ENCODE measurements around the gene GPR171. TPM values are rescaled to one million over a fixed set of nuclear protein-coding genes. Genes with fewer than 3 reads are reported as not detected.

GPR171 gene
- total RNA-seq, 1 donor from 2014 or later = not detected

GRCh38 chr3:151213881-151214280, 10.9 kb upstream of the GPR171 start:
- no peak for DNase-seq (ENCODE audit: low read depth, low spot score)

DNA sequence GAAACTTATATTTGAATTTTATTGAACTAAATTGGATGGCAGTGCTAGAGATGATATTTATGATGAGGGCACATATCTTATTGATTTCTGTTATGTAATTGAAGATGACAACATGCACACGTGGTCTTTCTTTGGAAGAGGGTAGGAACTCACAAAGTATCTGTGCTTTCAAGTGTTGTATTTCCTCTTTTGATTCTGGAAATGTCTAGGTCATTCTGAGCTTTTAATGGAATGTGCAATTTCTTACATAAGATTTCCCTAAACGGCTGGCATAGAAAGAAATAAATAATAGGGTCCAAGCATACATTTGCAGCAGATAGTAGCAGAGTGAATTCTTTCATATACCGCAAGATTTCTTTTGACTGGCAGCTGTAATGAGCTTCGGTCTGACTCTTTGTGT, 10.1 kb upstream of the GPR171 start:
- no peak for DNase-seq (ENCODE audit: low read depth, low spot score)

DNA sequence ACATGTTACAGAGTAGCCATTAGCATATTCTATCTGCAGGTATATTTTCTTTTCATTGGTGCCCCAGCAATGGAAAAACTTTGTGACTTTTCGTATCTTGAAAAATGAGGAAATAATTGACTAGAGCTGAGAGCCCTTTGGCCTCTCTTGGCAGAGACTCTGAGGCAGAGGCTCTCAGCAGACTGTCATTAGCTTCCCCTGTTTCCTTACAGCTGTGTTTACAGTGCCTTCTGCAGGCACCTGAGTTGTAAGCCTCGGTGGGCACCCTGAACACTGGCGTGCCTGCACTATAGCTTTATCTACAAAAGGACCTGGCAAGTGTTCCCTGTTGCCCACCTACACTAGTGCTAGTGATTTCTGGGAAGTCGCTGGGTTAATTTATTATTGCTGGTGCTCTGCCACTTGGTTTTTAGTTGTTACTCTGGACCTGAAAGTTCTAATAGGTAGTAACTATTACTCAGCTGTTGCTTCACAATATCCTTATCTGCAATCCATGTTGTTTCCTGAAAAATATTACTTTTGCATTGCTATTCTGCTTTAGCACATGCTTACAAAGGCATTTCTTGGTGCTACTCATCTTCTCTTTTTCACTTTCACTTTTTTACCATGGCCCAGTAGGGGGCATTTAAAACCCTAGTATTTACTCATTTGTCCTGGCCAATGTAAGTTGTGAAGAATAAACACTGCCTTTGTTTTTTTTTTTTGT, 7.8 kb upstream of the GPR171 start:
- no peak for DNase-seq (ENCODE audit: low read depth, low spot score)

DNA sequence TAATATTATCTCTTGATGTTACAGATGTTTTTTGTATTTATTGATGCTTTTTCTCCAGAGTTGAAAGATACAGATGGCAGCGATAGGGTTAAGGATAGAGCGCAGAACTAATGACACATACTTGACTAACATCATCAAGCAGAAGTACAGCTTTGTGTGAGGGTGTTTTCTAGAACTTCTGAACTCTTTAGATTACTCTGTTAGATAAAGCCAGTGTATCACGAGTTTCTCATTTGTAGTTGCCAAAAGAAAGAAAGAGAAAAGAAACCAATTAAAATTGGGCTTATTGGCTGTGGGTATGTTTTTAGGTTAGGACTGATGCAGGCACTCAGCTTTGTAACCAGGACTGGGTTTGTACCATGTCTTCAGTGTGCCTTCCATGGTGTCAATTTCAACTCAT, 6.6 kb upstream of the GPR171 start:
- DNase-seq (ENCODE audit: low read depth, low spot score) = no peak

- DNase-seq (ENCODE audit: low read depth, low spot score) = no peak
Observed at GRCh38 chr3:151206201-151206600, 3.2 kb upstream of the GPR171 start.

DNA sequence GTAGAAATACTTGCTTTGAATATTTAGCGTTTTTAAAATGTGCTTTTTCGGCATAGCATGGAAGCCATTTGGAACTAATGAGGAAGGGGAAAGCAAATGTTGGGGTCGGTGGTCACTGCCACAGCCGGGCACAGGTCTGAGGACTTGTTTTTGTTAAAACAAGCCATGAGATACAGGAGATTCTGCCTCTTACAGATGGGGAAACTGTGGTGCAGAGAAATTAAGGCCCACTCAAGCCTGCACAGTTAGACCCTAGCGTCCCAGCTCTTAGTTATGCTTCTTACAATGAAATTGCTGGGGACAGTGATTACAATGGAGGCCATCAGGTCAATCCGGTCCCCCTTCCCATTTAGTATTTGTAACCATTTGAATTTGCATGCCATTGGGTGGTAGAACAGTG, 2.5 kb upstream of the GPR171 start:
- DNase-seq (ENCODE audit: low read depth, low spot score) = no peak

- no peak for DNase-seq (ENCODE audit: low read depth, low spot score)
Observed at GRCh38 chr3:151204530-151205402, 1.8 kb upstream of the GPR171 start.

DNA sequence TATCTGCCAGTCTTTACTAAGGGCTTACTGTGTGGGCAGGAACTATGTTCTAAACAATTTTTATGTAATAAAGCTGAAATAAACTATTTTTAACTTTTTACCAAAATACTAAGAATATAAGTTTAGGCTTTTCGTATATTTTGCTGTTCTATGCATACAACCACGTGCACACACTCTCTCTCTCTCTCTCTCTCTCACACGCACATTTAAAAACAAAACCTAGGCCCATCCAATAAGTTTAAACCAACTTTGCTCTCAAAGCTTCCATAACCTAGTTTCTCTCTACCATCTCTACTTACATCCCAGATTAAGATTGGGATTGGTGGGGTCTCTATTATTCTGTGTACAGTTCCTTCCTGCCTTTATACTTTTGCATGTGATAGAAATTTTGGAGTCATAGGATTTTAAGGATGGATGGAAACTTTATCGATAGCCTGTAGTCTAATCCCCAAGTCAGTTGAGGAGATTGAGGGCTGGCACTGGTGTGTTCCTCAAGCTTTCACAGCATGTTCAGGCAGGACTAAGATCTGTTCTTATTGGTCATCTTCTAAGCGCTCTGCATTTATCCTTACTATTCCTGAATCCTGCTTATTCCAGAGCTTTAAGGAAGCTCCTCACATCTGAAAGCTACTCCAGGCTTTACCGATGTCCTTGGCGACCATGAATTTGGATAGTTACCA, 1.8 kb downstream of the GPR171 start:
- no peak for DNase-seq (ENCODE audit: low read depth, low spot score)

DNA sequence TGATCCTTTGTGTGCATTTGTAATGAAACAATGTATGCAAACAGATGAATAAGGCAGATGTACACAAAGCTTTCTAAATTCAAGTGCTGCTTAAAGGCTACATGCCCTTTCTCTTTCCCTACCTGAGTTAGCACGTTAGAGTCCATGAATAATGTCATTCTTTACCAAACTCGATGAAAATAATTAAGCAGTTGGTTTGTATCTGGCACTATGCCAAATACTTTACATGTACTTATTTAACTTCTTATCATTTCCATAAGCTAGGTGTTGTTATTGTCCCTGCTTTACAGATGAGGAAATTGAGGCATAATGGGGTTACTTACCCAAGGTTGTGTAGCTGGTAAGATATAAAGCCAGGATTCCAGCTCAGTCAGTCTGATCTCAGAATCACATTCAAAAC, 2.4 kb downstream of the GPR171 start:
- no peak for DNase-seq (ENCODE audit: low read depth, low spot score)

GRCh38 chr3:151199554-151200438, 3.2 kb downstream of the GPR171 start:
- no peak for DNase-seq (ENCODE audit: low read depth, low spot score)

DNA sequence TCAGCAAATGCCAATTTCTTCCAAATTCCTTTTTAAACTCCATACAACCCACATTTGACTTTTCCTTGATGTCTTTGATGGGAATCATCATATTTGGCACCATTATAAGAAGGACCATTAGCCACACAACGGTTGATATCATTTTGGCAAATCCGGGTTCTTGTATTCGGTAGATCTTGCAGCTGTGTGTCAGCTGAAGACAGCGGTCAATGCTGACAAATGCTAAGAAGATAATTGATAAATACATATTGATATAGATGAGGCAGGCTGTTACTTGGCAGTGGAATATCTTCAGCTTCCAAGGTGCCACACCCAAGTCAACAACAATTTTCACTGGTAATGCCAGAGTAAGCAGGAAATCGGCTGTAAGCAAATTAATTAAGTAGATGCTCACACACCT, 4.2 kb downstream of the GPR171 start:
- no peak for DNase-seq (ENCODE audit: low read depth, low spot score)

GRCh38 chr3:151197981-151198767, 4.8 kb downstream of the GPR171 start:
- DNase-seq (ENCODE audit: low read depth, low spot score) = no peak

DNA sequence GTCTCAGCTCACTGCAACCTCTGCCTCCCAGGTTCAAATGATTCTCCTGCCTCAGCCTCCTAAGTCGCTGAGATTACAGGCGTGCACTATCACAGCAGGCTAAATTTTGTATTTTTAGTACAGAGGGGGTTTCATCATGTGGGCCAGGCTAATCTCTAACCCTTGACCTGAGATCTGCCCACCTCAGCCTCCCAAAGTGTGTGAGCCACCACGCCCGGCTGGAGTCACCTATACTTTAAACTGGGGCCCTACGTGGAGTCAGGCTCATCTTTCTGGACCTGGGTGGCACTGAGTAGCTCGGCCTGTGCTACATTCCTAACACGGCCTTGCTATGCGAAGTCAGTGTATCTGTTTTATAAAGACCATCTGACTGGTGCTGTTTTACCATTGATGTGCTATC, 5.8 kb downstream of the GPR171 start:
- no peak for DNase-seq (ENCODE audit: low read depth, low spot score)

GRCh38 chr3:151196434-151196833, 6.6 kb downstream of the GPR171 start:
- DNase-seq (ENCODE audit: low read depth, low spot score) = no peak

DNA sequence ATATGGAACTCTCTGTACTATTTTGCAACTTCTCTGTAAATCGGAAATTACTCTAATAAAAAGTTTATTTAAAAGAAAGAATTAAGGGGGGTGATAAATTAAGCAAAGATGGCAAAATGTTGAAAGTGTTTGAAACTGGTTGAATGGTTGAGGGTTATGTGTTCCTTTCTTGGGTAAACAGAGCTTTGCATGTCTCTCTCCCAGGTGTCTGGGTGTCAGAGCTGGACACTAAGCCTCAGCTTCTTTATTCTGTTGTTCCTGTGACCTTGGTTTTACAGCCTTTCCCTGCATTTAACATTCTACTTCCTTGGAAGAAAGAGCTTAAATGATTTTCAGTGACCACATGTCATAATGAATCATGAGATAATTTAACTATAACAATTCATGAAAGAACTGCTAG, 7.2 kb downstream of the GPR171 start:
- no peak for DNase-seq (ENCODE audit: low read depth, low spot score)

DNA sequence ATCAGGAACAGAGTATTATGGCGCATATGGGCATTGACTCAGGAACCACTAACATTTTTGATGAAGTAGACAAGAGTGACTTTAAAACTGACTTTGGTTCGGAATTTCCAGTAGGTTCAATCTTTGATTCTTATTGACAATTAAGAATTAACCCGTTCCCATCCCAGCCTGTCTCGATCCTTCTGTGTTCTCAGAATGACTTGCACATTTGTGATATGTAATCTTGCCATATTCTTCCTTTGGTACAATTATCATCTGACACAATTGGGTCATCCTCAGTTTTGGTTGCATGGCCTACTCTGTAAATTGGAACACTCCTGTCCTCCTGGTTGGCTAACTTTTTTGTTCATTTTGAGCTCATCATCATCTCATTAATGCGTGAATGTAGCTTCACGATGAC, 10.5 kb downstream of the GPR171 start:
- no peak for DNase-seq (ENCODE audit: low read depth, low spot score)

GRCh38 chr3:151191095-151191494, 11.9 kb downstream of the GPR171 start:
- DNase-seq (ENCODE audit: low read depth, low spot score) = no peak

DNA sequence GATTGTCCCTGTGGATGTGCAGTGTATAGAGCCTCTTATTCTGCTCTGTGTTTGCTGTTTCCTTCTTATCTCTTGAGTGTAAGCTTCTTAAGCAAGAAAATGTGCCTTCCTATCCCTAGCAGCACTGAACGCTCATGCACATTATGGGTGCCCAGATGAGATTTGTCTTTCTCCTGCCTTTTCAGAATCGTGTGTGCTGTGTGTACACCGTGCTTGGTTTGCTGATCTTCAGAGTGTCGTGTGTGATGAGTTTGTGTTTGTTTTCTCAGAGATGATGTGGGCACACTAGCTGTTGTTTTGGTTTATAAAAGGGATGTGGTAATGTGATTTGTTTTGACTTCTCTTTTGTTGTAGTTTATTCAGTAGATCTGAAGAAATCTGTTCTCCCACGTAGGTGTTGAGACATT, 19.7 kb downstream of the GPR171 start:
- DNase-seq (ENCODE audit: low read depth, low spot score) = no peak

GRCh38 chr3:151182349-151183079, 20.5 kb downstream of the GPR171 start:
- no peak for DNase-seq (ENCODE audit: low read depth, low spot score)
